CD4-positive, alpha-beta T cell (primary cell): ENCODE measurements around the gene DIPK1A. TPM values are rescaled to one million over a fixed set of nuclear protein-coding genes. Genes with fewer than 3 reads are reported as not detected.

Source experiments
- ATAC-seq: fragments of 200-7000 bp; cut with Tn5 transposase; one replicate; pipeline ENCODE4 v1.10.0; 2022; ENCODE audit warnings: mild to moderate bottlenecking; ENCODE audit not compliant: poor library complexity
- CTCF ChIA-PET: fragments of 350-600 bp; sonication (Branson Sonifier 250); formaldehyde crosslinking; loops from one replicate; lab custom pipeline; 2021; ENCODE audit warnings: antibody characterized with exemption, inconsistent platforms; lab: Charles Lee
- POLR2A ChIA-PET: fragments of 350-600 bp; sonication (Branson Sonifier 250); formaldehyde crosslinking; loops from one replicate; lab custom pipeline; 2021; ENCODE audit warnings: antibody characterized with exemption, inconsistent platforms; lab: Charles Lee
- DNase-seq, 14 experiments: peaks; one replicate each; pipeline ENCODE4 v3.0.0-alpha.2; 2013 to 2020; ENCODE audit warnings: mixed read lengths in 2 of 14
- H3K27ac ChIP-seq, 2 donors: one replicate each; pipeline versions ENCODE4 v1.5.1 to v1.7.0; 2013; ENCODE audit warnings: low read length in 2 of 2, low read depth in 1 of 2, mild to moderate bottlenecking in 1 of 2
- H3K27me3 ChIP-seq, 2 experiments: 1 replicate in 1 of 2; 2 replicates in 1 of 2; pipeline versions ENCODE4 v1.6.1 to v1.7.0; 2013; ENCODE audit warnings: low read length in 2 of 2, control low read depth in 1 of 2, mild to moderate bottlenecking in 1 of 2, moderate library complexity in 1 of 2; ENCODE audit not compliant: insufficient read depth in 2 of 2, control insufficient read depth in 1 of 2
- H3K36me3 ChIP-seq: one replicate; pipeline ENCODE4 v1.6.1; 2013; ENCODE audit warnings: low read length, control low read depth; ENCODE audit not compliant: insufficient read depth
- H3K4me1 ChIP-seq: one replicate; pipeline ENCODE4 v1.6.1; 2013; ENCODE audit warnings: low read length, control low read depth; ENCODE audit not compliant: insufficient read depth
- H3K4me3 ChIP-seq: one replicate; pipeline ENCODE4 v1.5.1; 2013; ENCODE audit warnings: mild to moderate bottlenecking, low read length, moderate library complexity
- H3K9me3 ChIP-seq, 2 experiments: 1 replicate in 1 of 2; 2 replicates in 1 of 2; pipeline versions ENCODE4 v1.6.1 to v1.7.0; 2013; ENCODE audit warnings: low read length in 2 of 2, mild to moderate bottlenecking in 2 of 2, control low read depth in 1 of 2, moderate library complexity in 1 of 2; ENCODE audit not compliant: control insufficient read depth in 1 of 2, insufficient read depth in 1 of 2
- H3K27ac Mint-ChIP-seq: one replicate; pipeline ENCODE4 v1.8.0; 2020; ENCODE audit warnings: mixed read lengths
- H3K27me3 Mint-ChIP-seq: one replicate; pipeline ENCODE4 v1.8.0; 2021; ENCODE audit warnings: mixed read lengths
- H3K36me3 Mint-ChIP-seq: one replicate; pipeline ENCODE4 v1.8.0; 2021; ENCODE audit warnings: low read depth, mixed read lengths
- H3K4me1 Mint-ChIP-seq: one replicate; pipeline ENCODE4 v1.8.0; 2021; ENCODE audit warnings: low read depth, mixed read lengths
- H3K4me3 Mint-ChIP-seq: one replicate; pipeline ENCODE4 v1.8.0; 2020; ENCODE audit warnings: mild to moderate bottlenecking, mixed read lengths
- H3K9me3 Mint-ChIP-seq: one replicate; pipeline ENCODE4 v1.8.0; 2020; ENCODE audit warnings: mixed read lengths
- intact Hi-C, 2 experiments: fragments of 100-400 bp; cut with DNase I in 1 of 2; cut with micrococcal nuclease in 1 of 2; formaldehyde crosslinking; loops; one replicate each; pipeline versions ENCODE4 v1.15.1 to v1.9.0; 2023 to 2025; cut with DNase I, micrococcal nuclease
- total RNA-seq, 174 experiments: library from RNA in 2 of 174; stranded (reverse) in 2 of 174; gene quantifications; one replicate each; pipeline ENCODE4 v1.2.3 and lab custom pipeline; 2021 to 2026
- TF ChIP-seq, protein P1 (sequence below): fragments of 200-600 bp; IDR thresholded peaks from one replicate; pipeline ENCODE4 v1.8.0; 2022; ENCODE audit warnings: antibody characterized with exemption, mild to moderate bottlenecking

Gene DIPK1A
- total RNA-seq, 2 experiments from 2014 or later = 7.0 to 7.3 TPM

- POLR2A ChIA-PET = no interaction called here
- Mint-ChIP-seq H3K27me3 (peaks cover 24% of the 10 kb centered on the region), H3K9me3 (no peaks in the 10 kb centered on the region), H3K4me3 (no peak overlapping the region), H3K27ac (no peak overlapping the region), H3K4me1 (no peaks in the 10 kb centered on the region), H3K36me3 (no peaks in the 10 kb centered on the region)
- intact Hi-C loops = no loop called here
- no peak overlapping the region for H3K27ac ChIP-seq
- H3K36me3 ChIP-seq = no peaks in the 10 kb centered on the region
- no peaks in the 10 kb centered on the region for H3K4me1 ChIP-seq
- TF ChIP-seq, protein P1, sequence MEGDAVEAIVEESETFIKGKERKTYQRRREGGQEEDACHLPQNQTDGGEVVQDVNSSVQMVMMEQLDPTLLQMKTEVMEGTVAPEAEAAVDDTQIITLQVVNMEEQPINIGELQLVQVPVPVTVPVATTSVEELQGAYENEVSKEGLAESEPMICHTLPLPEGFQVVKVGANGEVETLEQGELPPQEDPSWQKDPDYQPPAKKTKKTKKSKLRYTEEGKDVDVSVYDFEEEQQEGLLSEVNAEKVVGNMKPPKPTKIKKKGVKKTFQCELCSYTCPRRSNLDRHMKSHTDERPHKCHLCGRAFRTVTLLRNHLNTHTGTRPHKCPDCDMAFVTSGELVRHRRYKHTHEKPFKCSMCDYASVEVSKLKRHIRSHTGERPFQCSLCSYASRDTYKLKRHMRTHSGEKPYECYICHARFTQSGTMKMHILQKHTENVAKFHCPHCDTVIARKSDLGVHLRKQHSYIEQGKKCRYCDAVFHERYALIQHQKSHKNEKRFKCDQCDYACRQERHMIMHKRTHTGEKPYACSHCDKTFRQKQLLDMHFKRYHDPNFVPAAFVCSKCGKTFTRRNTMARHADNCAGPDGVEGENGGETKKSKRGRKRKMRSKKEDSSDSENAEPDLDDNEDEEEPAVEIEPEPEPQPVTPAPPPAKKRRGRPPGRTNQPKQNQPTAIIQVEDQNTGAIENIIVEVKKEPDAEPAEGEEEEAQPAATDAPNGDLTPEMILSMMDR = no peak
- CTCF ChIA-PET = no interaction called here
- no peak overlapping the region for H3K4me3 ChIP-seq
- no peak for ATAC-seq
- no peak for DNase-seq
- H3K27me3 ChIP-seq = peaks cover 4 to 8% of the 10 kb centered on the region in 2 experiments
- no peaks in the 10 kb centered on the region for H3K9me3 ChIP-seq
Observed at GRCh38 chr1:92797297-92797696, 164.0 kb downstream of the DIPK1A start.

DNA sequence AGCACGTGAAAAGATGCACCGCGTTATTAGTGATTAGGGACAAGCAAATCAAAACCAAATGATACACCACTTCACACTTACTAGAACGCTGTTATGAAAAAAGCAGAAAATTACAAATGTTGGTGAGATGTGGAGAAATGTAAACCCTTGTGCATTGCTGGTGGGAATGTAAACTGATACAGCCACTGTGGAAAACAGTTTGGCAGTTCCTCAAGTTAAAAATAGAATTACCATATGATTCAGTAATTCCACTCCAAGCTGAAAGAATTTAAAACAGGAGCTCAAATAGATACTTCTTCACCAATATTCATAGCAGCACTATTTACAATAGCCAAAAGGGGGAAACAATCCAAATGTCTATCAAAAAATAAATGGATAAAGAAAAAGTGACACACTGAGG lies 166.1 kb downstream of the DIPK1A start:
- H3K27ac ChIP-seq = no peak overlapping the region
- intact Hi-C loops = no loop called here
- no peaks in the 10 kb centered on the region for H3K36me3 Mint-ChIP-seq
- H3K36me3 ChIP-seq = no peaks in the 10 kb centered on the region
- no peaks in the 10 kb centered on the region for H3K9me3 Mint-ChIP-seq
- no peak for ATAC-seq
- TF ChIP-seq, protein P1 = no peak
- no peaks in the 10 kb centered on the region for H3K9me3 ChIP-seq
- H3K4me3 Mint-ChIP-seq = no peak overlapping the region
- H3K27ac Mint-ChIP-seq = no peak overlapping the region
- ChIA-PET CTCF (no interaction called here), POLR2A (interaction anchor here (1.6 kb wide), 1 partner anchor 10 kb away, joined by 4 read pairs; the partner anchor contains the start of gene EVI5)
- H3K27me3 Mint-ChIP-seq = peaks cover 35% of the 10 kb centered on the region
- H3K27me3 ChIP-seq = peaks cover 4 to 8% of the 10 kb centered on the region in 2 experiments
- DNase-seq = no peak
- no peaks in the 10 kb centered on the region for H3K4me1 ChIP-seq
- H3K4me3 ChIP-seq = no peak overlapping the region
- H3K4me1 Mint-ChIP-seq = no peaks in the 10 kb centered on the region

- CTCF ChIA-PET = no interaction called here
- intact Hi-C loops = no loop called here
Observed at GRCh38 chr1:92792340-92792782, 168.9 kb downstream of the DIPK1A start.

More at GRCh38 chr1:92792340-92792782, 168.9 kb downstream of the DIPK1A start:
- peaks cover 4 to 8% of the 10 kb centered on the region in 2 experiments for H3K27me3 ChIP-seq
- DNase-seq (no peak), ATAC-seq (no peak)
- H3K27me3 Mint-ChIP-seq = peaks cover 32% of the 10 kb centered on the region
- H3K27ac ChIP-seq = no peak overlapping the region
- H3K36me3 Mint-ChIP-seq = no peaks in the 10 kb centered on the region
- H3K4me3 Mint-ChIP-seq = no peak overlapping the region
- no peaks in the 10 kb centered on the region for H3K9me3 Mint-ChIP-seq
- TF ChIP-seq, protein P1 = no peak
- no peaks in the 10 kb centered on the region for H3K4me1 Mint-ChIP-seq
- H3K36me3 ChIP-seq = no peaks in the 10 kb centered on the region
- H3K27ac Mint-ChIP-seq = no peak overlapping the region
- POLR2A ChIA-PET = no interaction called here
- H3K4me1 ChIP-seq = no peaks in the 10 kb centered on the region
- H3K9me3 ChIP-seq = no peaks in the 10 kb centered on the region
- H3K4me3 ChIP-seq = no peak overlapping the region

Other genes with a start within 250 kb of the DIPK1A start
- gene EVI5, start 176.4 kb downstream of the DIPK1A start, total RNA-seq = 1 to 10 TPM; 1.8 to 2.0 TPM
- 1,000 to 10,000 TPM; 1,712 to 1,770 TPM for gene RPL5, start 129.4 kb downstream of the DIPK1A start, total RNA-seq
- gene MTF2, start 117.8 kb upstream of the DIPK1A start, total RNA-seq = 10 to 100 TPM; 37.9 to 39.3 TPM
- 10 to 100 TPM; 42.3 to 43.2 TPM for gene TMED5, start 219.0 kb upstream of the DIPK1A start, total RNA-seq
- gene CCDC18, start 219.3 kb upstream of the DIPK1A start, total RNA-seq = 1 to 10 TPM; 5.4 to 7.0 TPM